Measurements from ENCODE around the gene STRIP1. TPM values are rescaled to one million over a fixed set of nuclear protein-coding genes. Genes with fewer than 3 reads are reported as not detected.
A peak's percentile ranks its signal among the peaks of the same experiment; 100 is the strongest.

STRIP1 gene
- total RNA-seq, 2 donors from 2014 or later, result 14.6 to 19.1 TPM

DNA sequence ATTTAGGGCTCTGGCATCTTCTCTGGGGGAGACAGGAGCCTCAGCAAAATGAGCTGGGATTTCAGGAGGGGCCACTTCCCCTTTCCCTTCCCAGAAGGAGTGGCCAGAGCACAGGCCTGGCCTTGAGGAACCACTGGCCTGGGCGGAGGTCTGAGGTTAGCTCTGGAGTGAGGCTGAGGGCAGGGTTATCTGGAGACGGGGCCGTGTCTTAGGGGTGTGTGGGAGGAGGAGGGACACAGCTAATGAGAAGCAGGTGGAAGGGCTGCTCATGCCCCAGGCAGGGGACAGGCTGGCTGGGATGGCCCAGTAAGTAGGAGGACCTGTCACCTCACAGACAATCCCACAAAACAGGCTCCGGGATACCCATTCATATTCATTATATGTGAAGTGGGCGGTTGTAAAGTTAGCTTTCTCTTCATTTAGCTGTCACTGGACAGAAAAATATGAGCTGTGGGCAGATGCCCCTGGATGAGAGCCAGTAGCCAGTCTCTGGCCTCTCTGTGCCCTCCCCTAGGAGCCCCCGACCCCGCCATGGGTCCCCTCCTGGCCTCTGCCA is 23.6 kb downstream of the STRIP1 start:
- H3K9me3 ChIP-seq, result no peaks in the 10 kb centered on the region
- no peak overlapping the region for H3K4me3 ChIP-seq
- H3K36me3 ChIP-seq, result peaks cover 56% of the 10 kb centered on the region
- TF ChIP-seq, protein P1, sequence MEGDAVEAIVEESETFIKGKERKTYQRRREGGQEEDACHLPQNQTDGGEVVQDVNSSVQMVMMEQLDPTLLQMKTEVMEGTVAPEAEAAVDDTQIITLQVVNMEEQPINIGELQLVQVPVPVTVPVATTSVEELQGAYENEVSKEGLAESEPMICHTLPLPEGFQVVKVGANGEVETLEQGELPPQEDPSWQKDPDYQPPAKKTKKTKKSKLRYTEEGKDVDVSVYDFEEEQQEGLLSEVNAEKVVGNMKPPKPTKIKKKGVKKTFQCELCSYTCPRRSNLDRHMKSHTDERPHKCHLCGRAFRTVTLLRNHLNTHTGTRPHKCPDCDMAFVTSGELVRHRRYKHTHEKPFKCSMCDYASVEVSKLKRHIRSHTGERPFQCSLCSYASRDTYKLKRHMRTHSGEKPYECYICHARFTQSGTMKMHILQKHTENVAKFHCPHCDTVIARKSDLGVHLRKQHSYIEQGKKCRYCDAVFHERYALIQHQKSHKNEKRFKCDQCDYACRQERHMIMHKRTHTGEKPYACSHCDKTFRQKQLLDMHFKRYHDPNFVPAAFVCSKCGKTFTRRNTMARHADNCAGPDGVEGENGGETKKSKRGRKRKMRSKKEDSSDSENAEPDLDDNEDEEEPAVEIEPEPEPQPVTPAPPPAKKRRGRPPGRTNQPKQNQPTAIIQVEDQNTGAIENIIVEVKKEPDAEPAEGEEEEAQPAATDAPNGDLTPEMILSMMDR (IDR thresholded peaks at IDR 0.05), result no peak
- peaks cover 0 to 13% of the 10 kb centered on the region in 2 donors for H3K4me1 ChIP-seq
- H3K27me3 ChIP-seq, result no peaks in the 10 kb centered on the region
- DNase-seq (ENCODE audit: low spot score), result no peak
- no peak overlapping the region for H3K27ac ChIP-seq

DNA sequence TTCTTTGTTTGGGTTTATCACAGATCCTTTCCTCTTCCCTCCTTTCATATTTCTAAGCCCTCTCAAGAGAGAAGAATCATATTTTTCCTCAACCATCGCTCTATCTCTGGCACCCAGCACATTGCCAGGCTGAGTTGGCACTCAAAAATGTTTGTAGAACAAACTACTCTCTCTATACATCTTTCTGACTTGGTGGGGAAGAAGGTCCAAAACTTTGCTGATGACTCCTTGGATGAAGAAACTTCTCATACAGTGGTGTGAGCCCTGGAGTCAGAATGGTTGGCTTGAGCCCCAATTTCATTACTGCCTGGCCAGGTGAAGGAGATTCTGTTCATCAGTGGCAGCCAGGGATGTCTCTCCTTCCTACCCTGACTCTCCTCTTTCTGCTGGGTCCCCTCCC is 24.2 kb downstream of the STRIP1 start:
- DNase-seq (ENCODE audit: low spot score), result no peak
- H3K9me3 ChIP-seq, result no peaks in the 10 kb centered on the region
- no peaks in the 10 kb centered on the region for H3K27me3 ChIP-seq
- peaks cover 0 to 11% of the 10 kb centered on the region in 2 donors for H3K4me1 ChIP-seq
- no peak overlapping the region for H3K27ac ChIP-seq
- TF ChIP-seq, protein P1 (IDR thresholded peaks at IDR 0.05), result no peak
- peaks cover 50% of the 10 kb centered on the region for H3K36me3 ChIP-seq
- H3K4me3 ChIP-seq, result no peak overlapping the region

DNA sequence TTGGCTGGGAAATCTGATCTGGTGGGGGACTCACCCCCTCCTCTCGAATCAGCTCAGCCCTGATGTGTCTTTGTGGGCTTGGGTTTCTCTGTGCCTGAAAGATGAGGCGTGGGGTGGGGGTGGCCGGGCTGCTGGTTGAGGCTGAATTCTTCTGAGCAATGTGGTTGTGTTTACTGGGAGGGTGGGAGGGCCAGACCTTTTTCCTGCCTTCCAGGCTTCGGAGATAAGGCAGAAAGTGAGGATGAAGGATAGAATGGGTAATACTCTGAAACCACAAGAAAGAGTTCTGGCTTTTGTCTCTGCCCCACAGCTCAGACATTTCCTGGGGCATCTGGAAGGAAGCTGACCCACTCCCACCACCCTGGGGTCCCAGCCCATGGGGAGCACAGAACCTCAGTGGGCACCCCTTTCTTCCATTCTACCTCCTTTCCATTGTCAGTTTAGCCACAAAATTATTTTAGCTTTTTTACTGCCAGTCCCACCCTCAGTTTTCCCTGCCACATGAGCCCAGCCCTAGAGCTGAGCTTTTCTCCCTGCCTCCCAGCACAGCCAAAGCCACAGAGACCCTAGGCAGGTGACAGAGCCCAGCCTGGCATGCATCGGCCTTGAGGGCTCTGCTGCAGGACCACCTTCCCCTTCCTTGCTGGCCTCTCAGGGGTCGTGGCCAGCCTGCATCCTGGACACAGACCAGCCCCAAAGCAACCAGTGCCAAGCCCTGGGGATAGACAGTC is 24.9 kb downstream of the STRIP1 start:
- TF ChIP-seq, protein P1 (IDR thresholded peaks at IDR 0.05), result no peak
- Histone ChIP-seq H3K27ac (no peak overlapping the region), H3K36me3 (peaks cover 43% of the 10 kb centered on the region), H3K4me3 (no peak overlapping the region), H3K27me3 (no peaks in the 10 kb centered on the region), H3K9me3 (no peaks in the 10 kb centered on the region), H3K4me1 (peaks cover 0 to 8% of the 10 kb centered on the region in 2 donors)
- DNase-seq (ENCODE audit: low spot score), result no peak

DNA sequence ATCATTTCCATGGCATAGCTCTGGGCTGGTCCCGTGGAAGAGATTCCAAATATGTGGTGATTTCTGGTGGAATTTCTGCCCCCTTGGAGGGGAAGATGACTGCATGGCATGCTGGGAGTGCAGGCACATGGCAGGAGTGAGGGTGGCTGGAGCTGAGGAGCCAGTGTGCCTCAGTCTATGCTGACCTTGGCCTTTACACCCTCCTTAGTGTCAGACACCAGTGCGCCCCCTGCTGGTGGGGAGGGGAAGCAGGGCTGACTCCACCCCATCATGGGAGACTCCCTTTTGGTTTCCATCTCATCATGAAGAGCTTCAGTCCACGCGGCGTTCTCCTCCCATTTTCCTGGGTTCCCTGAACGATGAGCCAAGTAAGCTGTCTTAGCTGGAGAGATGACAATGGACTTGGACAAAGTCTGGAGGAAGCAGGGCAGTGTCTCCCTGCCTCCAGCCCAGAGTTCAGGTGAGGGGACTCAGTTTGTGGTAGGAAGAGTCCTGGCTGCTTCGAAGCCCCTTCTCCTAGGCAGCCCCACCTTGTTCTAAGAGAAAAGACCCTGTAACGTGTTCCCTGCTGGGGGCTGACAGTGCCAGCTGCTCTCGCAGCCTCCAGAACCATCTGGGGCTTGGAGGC is 25.7 kb downstream of the STRIP1 start:
- no peak overlapping the region for H3K27ac ChIP-seq
- peaks cover 35% of the 10 kb centered on the region for H3K36me3 ChIP-seq
- TF ChIP-seq, protein P1 (IDR thresholded peaks at IDR 0.05), result peak; percentile 21 to 64
- H3K9me3 ChIP-seq, result no peaks in the 10 kb centered on the region
- H3K4me3 ChIP-seq, result no peak overlapping the region
- peaks cover 0 to 8% of the 10 kb centered on the region in 2 donors for H3K4me1 ChIP-seq
- no peaks in the 10 kb centered on the region for H3K27me3 ChIP-seq
- no peak for DNase-seq (ENCODE audit: low spot score)

DNA sequence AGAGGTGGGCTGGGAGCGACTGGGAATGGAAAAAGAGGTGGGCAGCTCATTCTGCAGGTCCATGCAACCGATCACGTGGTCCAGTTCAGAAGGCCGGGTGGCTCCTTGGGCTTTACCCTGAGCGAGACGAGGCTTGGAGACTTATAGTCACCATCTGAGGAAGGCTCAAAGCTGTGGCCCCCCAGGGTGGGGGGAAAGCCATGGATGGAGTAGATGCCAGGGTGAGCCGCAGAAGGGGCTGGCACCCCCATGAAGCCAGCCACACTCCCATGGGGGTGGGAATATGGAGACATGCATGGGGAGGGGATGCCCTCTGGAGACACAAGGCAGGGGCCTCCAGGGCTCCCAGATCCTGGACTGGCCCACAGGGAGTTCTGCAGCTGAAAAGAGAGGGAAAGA is 26.2 kb downstream of the STRIP1 start:
- peaks cover 30% of the 10 kb centered on the region for H3K36me3 ChIP-seq
- TF ChIP-seq, protein P1 (IDR thresholded peaks at IDR 0.05), result no peak

More for the DNA sequence above, 26.2 kb downstream of the STRIP1 start:
- Histone ChIP-seq H3K27me3 (no peaks in the 10 kb centered on the region), H3K27ac (no peak overlapping the region), H3K4me1 (peaks cover 0 to 8% of the 10 kb centered on the region in 2 donors), H3K4me3 (no peak overlapping the region), H3K9me3 (no peaks in the 10 kb centered on the region)
- no peak for DNase-seq (ENCODE audit: low spot score)
